Left lung (tissue), 10 donors: ENCODE measurements around the gene OCA2. TPM values are rescaled to one million over a fixed set of nuclear protein-coding genes. Genes with fewer than 3 reads are reported as not detected.

Experiments used
- ATAC-seq: fragments of 200-7000 bp; cut with Tn5 transposase; one replicate; pipeline ENCODE4 v1.9.1; 2020; ENCODE audit warnings: moderate library complexity
- DNase-seq, 4 donors: peaks; one replicate each; pipeline ENCODE4 v3.0.0-alpha.2; 2013 to 2020
- H3K27ac ChIP-seq, 2 donors: fragments of 200-600 bp; sonication (generic) in 1 of 2; one replicate each; pipeline versions ENCODE4 v1.5.0 to v1.8.0; 2020 to 2021
- H3K27me3 ChIP-seq, 2 donors: fragments of 200-600 bp; sonication (generic) in 1 of 2; one replicate each; pipeline versions ENCODE4 v1.5.0 to v1.8.0; 2020 to 2021
- H3K36me3 ChIP-seq, 2 donors: fragments of 200-600 bp; sonication (generic) in 1 of 2; one replicate each; pipeline versions ENCODE4 v1.5.0 to v1.8.0; 2020 to 2021
- H3K4me1 ChIP-seq, 2 donors: fragments of 200-600 bp; one replicate each; pipeline ENCODE4 v1.8.0; 2021
- H3K4me3 ChIP-seq, 2 donors: fragments of 200-600 bp; sonication (generic) in 1 of 2; one replicate each; pipeline versions ENCODE4 v1.5.0 to v1.8.0; 2020 to 2021; ENCODE audit warnings: mild to moderate bottlenecking in 1 of 2
- H3K9me3 ChIP-seq, 2 donors: fragments of 200-600 bp; sonication (generic) in 1 of 2; one replicate each; pipeline versions ENCODE4 v1.5.0 to v1.8.0; 2020 to 2021
- intact Hi-C, 2 donors: fragments of 100-400 bp; cut with DNase I; formaldehyde crosslinking; loops; one replicate each; pipeline versions ENCODE4 v1.11.2 to v1.14.2; 2022
- polyA plus RNA-seq, 6 donors: library from polyadenylated mRNA; unstranded; fragments of 120-200 nt; gene quantifications; one replicate each; pipeline ENCODE4 v1.2.1, GENCODE V29; 2013; ENCODE audit not compliant: insufficient read length in 6 of 6
- total RNA-seq, 2 donors: library from RNA; stranded (reverse); fragmentation: NEBNext Ultra II Directional; extraction: Animal tissue kit (Norgen Biotek cat#: 25700); gene quantifications; one replicate each; pipeline ENCODE4 v1.2.1, GENCODE V29; 2021
- TF ChIP-seq, protein P1 (sequence below), 2 donors: fragments of 200-600 bp; sonication (generic) in 1 of 2; IDR thresholded peaks; one replicate each; pipeline versions ENCODE4 v1.5.0 to v1.8.0; 2021; ENCODE audit warnings: antibody characterized with exemption in 2 of 2
- donor health status: DM: no; HTN: yes; CAD: no.
- donor health status: DM: no; HTN: no; CAD: no.

Gene OCA2
- total and polyA plus RNA-seq, 8 donors: 0.81 to 21.7 (median 13.2) TPM

DNA sequence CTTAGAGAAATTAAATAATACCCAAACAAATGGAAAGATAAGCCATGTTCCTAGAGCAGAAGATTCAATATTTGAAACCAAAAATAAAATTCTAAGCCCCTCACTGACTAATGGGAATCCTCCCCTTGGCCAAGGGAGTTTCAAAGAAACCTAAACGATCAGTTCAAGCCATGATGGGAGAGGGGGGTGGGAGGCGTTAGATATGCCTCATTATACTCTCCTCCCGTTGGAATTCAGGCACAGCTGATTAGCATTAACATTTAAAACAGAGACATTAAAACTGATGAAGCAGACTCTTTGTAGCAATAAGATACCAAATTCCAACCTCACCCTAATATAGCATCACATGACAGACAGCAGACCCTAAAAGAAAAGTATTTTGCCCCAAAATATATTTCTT is 32.9 kb downstream of the OCA2 start:
- Histone ChIP-seq H3K9me3 (peaks cover 0 to 10% of the 10 kb centered on the region in 2 donors), H3K27me3 (no peaks in the 10 kb centered on the region), H3K4me1 (no peaks in the 10 kb centered on the region), H3K36me3 (no peaks in the 10 kb centered on the region), H3K27ac (no peak overlapping the region), H3K4me3 (no peak overlapping the region)
- DNase-seq (no peak), ATAC-seq (no peak)
- TF ChIP-seq, protein P1, sequence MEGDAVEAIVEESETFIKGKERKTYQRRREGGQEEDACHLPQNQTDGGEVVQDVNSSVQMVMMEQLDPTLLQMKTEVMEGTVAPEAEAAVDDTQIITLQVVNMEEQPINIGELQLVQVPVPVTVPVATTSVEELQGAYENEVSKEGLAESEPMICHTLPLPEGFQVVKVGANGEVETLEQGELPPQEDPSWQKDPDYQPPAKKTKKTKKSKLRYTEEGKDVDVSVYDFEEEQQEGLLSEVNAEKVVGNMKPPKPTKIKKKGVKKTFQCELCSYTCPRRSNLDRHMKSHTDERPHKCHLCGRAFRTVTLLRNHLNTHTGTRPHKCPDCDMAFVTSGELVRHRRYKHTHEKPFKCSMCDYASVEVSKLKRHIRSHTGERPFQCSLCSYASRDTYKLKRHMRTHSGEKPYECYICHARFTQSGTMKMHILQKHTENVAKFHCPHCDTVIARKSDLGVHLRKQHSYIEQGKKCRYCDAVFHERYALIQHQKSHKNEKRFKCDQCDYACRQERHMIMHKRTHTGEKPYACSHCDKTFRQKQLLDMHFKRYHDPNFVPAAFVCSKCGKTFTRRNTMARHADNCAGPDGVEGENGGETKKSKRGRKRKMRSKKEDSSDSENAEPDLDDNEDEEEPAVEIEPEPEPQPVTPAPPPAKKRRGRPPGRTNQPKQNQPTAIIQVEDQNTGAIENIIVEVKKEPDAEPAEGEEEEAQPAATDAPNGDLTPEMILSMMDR (IDR thresholded peaks at IDR 0.05): no peak
- intact Hi-C loops: no loop called here

DNA sequence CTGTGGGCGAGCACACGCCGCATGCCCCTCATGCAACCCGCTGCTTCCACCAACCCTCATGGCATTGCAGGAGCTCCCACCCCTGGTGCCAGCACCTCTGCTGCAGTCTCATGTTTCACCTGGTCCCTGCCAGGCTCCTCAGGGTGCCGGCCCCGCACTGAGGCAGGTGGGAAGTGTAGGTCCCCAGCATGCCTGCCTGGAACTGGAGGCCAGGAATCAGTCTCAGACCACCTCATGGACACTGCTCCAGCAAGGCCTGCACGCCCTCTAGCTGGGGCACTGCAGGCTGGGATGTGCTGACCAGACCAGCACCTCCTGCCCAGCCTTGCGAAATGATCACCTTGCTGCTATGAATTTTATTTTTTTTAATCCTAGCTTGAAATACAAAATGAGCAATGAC is 39.1 kb downstream of the OCA2 start:
- TF ChIP-seq, protein P1 (IDR thresholded peaks at IDR 0.05): no peak
- H3K4me3 ChIP-seq: no peak overlapping the region
- no peaks in the 10 kb centered on the region for H3K4me1 ChIP-seq
- H3K27ac ChIP-seq: no peak overlapping the region
- DNase-seq (no peak), ATAC-seq (no peak)
- H3K36me3 ChIP-seq: no peaks in the 10 kb centered on the region
- peaks cover 0 to 17% of the 10 kb centered on the region in 2 donors for H3K9me3 ChIP-seq
- H3K27me3 ChIP-seq: no peaks in the 10 kb centered on the region
- intact Hi-C loops: no loop called here

DNA sequence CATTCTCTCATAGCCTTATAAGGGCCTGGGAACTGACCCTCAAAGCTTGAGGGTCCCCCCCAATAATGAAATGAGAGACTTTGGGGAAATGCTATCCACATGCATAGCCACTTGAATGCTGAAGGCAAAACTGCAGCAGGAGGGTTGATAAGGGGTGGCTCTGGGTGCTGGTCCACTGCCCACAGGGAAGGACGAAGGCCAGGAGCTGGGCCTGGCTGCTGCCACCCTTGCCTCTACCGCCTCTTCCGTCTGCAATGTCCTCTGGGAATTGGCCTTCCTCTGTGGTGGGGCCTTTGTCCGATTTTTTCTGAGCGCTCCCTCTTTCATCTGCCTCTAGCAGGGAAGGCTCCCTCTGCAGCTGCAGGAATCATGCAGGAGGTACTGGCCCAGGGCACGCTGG is 41.0 kb downstream of the OCA2 start:
- TF ChIP-seq, protein P1 (IDR thresholded peaks at IDR 0.05): no peak
- Histone ChIP-seq H3K36me3 (no peaks in the 10 kb centered on the region), H3K27me3 (no peaks in the 10 kb centered on the region), H3K4me1 (no peaks in the 10 kb centered on the region), H3K4me3 (no peak overlapping the region), H3K9me3 (peaks cover 0 to 7% of the 10 kb centered on the region in 2 donors), H3K27ac (no peak overlapping the region)
- DNase-seq (no peak), ATAC-seq (no peak)
- intact Hi-C loops: no loop called here

DNA sequence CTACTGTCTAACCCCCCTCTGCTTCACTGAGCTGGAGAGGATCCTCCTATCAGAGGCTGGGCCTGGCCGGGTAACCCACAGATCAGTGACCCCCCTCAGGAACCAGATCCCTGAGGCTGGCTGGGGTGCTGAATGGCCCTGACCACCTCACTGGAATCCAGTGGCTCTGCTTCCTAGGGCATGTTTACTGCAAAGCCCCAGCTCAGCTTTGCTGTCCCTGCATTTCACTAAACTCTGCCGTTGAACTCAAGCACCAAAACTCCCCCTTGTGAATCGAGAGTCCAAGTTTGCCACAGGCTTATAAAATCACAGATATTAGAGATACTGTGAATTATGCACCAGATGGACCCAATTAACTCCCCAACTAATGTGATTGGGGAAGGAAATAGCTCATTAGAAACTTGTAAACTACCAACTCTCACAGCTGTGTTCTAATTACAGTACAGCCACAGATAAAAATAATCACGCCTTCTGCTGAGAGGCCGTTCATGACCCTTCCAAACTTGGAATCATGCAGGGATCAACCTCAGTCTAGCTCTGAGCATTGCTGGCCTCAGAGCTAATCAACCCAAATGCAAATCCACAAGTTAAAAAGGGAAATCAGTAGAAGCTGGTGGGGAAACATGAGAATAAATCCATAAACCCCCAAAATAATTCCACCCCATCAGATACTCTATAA is 47.0 kb downstream of the OCA2 start:
- Histone ChIP-seq H3K9me3 (no peaks in the 10 kb centered on the region), H3K27ac (no peak overlapping the region), H3K4me3 (no peak overlapping the region), H3K4me1 (no peaks in the 10 kb centered on the region), H3K36me3 (no peaks in the 10 kb centered on the region), H3K27me3 (no peaks in the 10 kb centered on the region)
- intact Hi-C loops: no loop called here
- no peak for ATAC-seq
- DNase-seq: no peak
- TF ChIP-seq, protein P1 (IDR thresholded peaks at IDR 0.05): no peak

DNA sequence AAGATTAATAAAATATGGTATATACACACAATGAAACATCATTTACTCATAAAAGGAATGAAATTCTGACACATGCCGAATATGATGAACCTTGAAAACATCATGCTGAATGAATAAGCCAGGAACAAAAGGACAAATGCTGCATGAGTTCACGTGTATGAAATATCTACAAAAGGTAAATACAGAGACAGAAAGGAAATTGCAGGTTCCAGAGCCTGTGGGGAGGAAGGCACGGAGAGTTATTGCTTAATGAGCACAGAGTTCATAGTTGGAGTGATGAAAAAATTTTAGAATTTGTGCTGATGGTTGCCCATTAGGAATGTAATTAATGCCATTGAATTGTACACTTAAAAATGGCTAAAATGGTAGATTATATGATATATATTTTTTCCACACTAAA is 49.5 kb downstream of the OCA2 start:
- intact Hi-C loops: no loop called here
- no peak for DNase-seq
- no peaks in the 10 kb centered on the region for H3K9me3 ChIP-seq

More for the DNA sequence above, 49.5 kb downstream of the OCA2 start:
- H3K27me3 ChIP-seq: peaks cover 0 to 7% of the 10 kb centered on the region in 2 donors
- TF ChIP-seq, protein P1 (IDR thresholded peaks at IDR 0.05): no peak
- H3K36me3 ChIP-seq: no peaks in the 10 kb centered on the region
- no peak for ATAC-seq
- H3K4me3 ChIP-seq: no peak overlapping the region
- no peaks in the 10 kb centered on the region for H3K4me1 ChIP-seq
- H3K27ac ChIP-seq: no peak overlapping the region
